ENCODE results near the gene ERC1. TPM values are rescaled to one million over a fixed set of nuclear protein-coding genes. Genes with fewer than 3 reads are reported as not detected.

ERC1 gene
- total and polyA plus RNA-seq, 2 donors (not counting 3 experiments of a cell fraction or from before 2014, with no cell fraction given) = 11.7 to 66.1 TPM

DNA sequence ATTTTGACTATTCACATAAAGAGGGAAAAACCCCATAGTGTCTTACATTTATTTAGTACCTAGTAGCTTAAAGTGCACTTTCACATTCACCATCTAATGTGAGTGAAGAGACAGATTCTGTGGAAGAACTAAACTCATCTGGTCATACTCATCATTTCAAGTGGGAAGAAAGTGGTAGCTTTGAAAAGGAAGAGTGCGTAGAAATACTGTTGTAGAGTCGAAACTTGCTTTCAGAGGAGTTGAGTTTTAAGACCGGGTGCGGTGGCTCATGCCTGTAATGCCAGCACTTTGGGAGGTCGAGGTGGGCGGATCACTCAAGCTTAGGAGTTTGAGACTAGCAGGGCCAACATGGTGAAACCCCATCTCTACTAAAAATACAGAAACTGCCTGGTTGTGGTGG is 222.2 kb downstream of the ERC1 start:
- Histone ChIP-seq H2AFZ (ENCODE audit: low read depth, low read length) (no peak overlapping the region), H3K27me3 (ENCODE audit: control insufficient read depth in 2 of 2, insufficient read depth in 2 of 2, low read length in 2 of 2) (no peaks in the 10 kb centered on the region), H3K4me2 (ENCODE audit: insufficient read depth, low read length) (no peak overlapping the region), H3K9me3 (replicated peaks; ENCODE audit: control insufficient read depth, insufficient read depth, low read length) (no peaks in the 10 kb centered on the region), H3K79me2 (ENCODE audit: control insufficient read depth, insufficient read depth, low read length) (no peaks in the 10 kb centered on the region), H3K4me3 (replicated peaks in 1 of 3; ENCODE audit: insufficient read depth in 1 of 3, low read depth in 1 of 3, low read length in 3 of 3) (no peak overlapping the region), H4K20me1 (replicated peaks; ENCODE audit: control insufficient read depth, extremely low read depth, insufficient read depth, low read length) (no peaks in the 10 kb centered on the region), H3K36me3 (ENCODE audit: control insufficient read depth in 2 of 2, extremely low read depth in 1 of 2, insufficient read depth in 2 of 2, low read length in 2 of 2) (no peaks in the 10 kb centered on the region), H3K27ac (ENCODE audit: insufficient read depth, low read depth, low read length) (no peak overlapping the region), H3K9ac (replicated peaks; ENCODE audit: extremely low read depth, insufficient read depth, low read length) (no peak overlapping the region), H3K9me1 (replicated peaks; ENCODE audit: control insufficient read depth, extremely low read depth, insufficient read depth, low read length) (no peaks in the 10 kb centered on the region), H3K4me1 (ENCODE audit: control insufficient read depth, extremely low read depth, insufficient read depth, low read length) (peaks cover 16% of the 10 kb centered on the region)
- dilution Hi-C loops (cut with MboI; ENCODE audit: extremely low pct_ligation_motif_present, low sequenced_read_pairs) (no loop called here), intact Hi-C loops (cut with micrococcal nuclease) (no loop called here)
- DNase-seq (ENCODE audit: low read depth, low spot score) = no peak
- no TSS peak for BruUV-seq (replicated peaks)
- ChIA-PET POLR2A (no interaction called here), CTCF (interaction anchor here (1.4 kb wide), 1 partner anchor 11 kb away, joined by 3 read pairs; no protein-coding TSS in a partner anchor)
- no peak for FAIRE-seq
- TF ChIP-seq JUN (IDR thresholded peaks at IDR 0.05; ENCODE audit: borderline replicate concordance, insufficient read depth, insufficient read length, low read depth) = no peak
- TF ChIP-seq, protein P1, sequence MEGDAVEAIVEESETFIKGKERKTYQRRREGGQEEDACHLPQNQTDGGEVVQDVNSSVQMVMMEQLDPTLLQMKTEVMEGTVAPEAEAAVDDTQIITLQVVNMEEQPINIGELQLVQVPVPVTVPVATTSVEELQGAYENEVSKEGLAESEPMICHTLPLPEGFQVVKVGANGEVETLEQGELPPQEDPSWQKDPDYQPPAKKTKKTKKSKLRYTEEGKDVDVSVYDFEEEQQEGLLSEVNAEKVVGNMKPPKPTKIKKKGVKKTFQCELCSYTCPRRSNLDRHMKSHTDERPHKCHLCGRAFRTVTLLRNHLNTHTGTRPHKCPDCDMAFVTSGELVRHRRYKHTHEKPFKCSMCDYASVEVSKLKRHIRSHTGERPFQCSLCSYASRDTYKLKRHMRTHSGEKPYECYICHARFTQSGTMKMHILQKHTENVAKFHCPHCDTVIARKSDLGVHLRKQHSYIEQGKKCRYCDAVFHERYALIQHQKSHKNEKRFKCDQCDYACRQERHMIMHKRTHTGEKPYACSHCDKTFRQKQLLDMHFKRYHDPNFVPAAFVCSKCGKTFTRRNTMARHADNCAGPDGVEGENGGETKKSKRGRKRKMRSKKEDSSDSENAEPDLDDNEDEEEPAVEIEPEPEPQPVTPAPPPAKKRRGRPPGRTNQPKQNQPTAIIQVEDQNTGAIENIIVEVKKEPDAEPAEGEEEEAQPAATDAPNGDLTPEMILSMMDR (IDR thresholded peaks at IDR 0.05; ENCODE audit: extremely low read depth in 1 of 2, insufficient read depth in 1 of 2, low read depth in 1 of 2, low read length in 2 of 2) = no peak
- TF ChIP-seq MYC (IDR thresholded peaks at IDR 0.05; ENCODE audit: low read depth, low read length) = no peak
- TF ChIP-seq GATA2 (IDR thresholded peaks at IDR 0.05; ENCODE audit: insufficient read depth, insufficient read length, low read depth, low read length) = no peak
- TF ChIP-seq POLR2A (IDR thresholded peaks at IDR 0.05; ENCODE audit: low read depth, low read length) = no peak
- no peak for TF ChIP-seq FOS (IDR thresholded peaks at IDR 0.05; ENCODE audit: borderline replicate concordance, insufficient read depth, low read length)
- TF ChIP-seq MAX (IDR thresholded peaks at IDR 0.05; ENCODE audit: insufficient read depth, insufficient read length) = no peak
- no peak for TF ChIP-seq EZH2 (IDR thresholded peaks at IDR 0.05; ENCODE audit: borderline replicate concordance, low read depth, low read length, severe bottlenecking)
- no peak for TF ChIP-seq POLR2AphosphoS5 (IDR thresholded peaks at IDR 0.05; ENCODE audit: insufficient read depth, low read depth, low read length)
